ENCODE data around the gene ARFGAP1. TPM values are rescaled to one million over a fixed set of nuclear protein-coding genes. Genes with fewer than 3 reads are reported as not detected.
"Not testable (repeated sequence)": the region's sequence is repeated elsewhere in the genome, so short reads cannot be mapped to it uniquely, and the experiment has no call there.

ARFGAP1 gene
- total RNA-seq, 1 donor from 2014 or later: 78.6 TPM

- TF ChIP-seq CTCF (conservative IDR thresholded peaks at IDR 0.05; ENCODE audit: low read depth, low read length): no peak
- H3K4me3 ChIP-seq (ENCODE audit: low read depth, low read length): peak overlapping the region; percentile 22
- DNase-seq (ENCODE audit: low read depth): no peak
These were observed 24.9 kb upstream of the ARFGAP1 start for GRCh38 chr20:63247671-63248228.

DNA sequence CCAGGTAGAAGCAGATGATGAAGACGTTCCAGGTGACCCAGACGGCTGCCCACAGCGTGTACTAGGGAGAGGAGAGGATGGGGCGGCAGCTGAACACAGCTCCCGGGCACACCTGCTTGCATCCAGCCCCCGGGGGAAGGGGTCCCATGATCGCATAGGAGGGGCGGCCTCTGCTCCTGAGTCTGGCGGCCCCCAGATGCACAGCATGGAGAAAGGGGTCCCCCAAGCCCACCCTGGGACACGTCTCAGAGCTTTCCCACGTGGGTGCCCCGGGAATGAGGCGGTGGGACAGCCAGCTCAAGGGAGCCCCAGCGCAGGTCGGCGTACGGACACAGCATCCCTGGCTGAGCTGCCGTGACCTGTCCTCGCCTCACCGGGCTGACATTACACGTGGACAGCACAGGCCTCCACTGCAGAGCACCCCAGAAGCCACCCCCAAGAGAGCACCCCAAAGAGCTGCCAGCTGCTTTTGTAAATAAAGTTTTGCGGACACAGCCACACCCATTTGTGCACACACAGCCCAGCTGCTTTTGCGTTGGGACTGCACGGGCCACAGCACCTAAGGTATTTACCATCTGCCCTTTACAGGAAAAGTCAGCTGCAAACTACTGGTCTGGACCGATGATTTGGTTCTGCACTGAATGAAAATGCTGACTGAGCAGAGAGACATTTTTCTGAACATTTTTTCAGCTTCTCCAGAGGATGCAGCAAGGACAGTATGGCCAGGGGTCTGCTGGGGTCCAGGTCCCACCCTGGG is 23.6 kb upstream of the ARFGAP1 start:
- no peak for TF ChIP-seq CTCF (conservative IDR thresholded peaks at IDR 0.05; ENCODE audit: low read depth, low read length)
- peak; percentile 54 for DNase-seq (ENCODE audit: low read depth)
- H3K4me3 ChIP-seq (ENCODE audit: low read depth, low read length): peak overlapping the region; percentile 22

DNA sequence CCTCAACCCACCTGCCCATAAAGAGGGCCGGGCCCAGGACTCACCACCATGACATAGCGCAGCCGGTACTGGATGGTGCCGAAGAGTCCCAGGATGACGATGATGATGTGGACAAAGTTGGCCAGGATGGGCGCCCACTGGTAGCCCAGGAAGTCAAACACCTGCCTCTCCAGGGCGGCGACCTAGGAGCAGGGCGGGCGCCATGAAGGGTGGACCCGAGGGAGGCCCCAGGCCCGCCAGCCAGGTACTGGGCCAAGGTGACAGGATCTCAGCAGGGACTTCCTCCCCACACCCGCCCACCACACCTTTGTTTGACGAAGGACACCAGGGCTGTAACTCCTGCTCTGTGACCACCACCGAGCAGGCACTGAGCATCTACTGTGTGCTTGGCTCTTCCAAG is 22.7 kb upstream of the ARFGAP1 start:
- DNase-seq (ENCODE audit: low read depth): no peak
- TF ChIP-seq CTCF (conservative IDR thresholded peaks at IDR 0.05; ENCODE audit: low read depth, low read length): no peak
- H3K4me3 ChIP-seq (ENCODE audit: low read depth, low read length): no peak overlapping the region

DNA sequence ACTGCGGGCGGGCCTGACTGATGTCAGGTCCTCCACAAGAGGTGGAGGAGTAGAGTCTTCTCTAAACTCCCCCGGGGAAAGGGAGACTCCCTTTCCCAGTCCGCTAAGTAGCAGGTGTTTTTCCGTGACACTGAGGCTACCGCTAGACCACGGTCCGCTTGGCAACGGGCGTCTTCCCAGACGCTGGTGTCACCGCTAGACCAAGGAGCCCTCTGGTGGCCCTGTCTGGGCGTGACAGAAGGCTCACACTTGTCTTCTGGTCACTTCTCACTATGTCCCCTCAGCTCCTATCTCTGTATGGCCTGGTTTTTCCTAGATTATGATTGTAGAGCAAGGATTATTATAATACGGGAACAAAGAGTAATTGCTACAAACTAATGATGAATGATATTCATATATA is 21.3 kb upstream of the ARFGAP1 start:
- not testable (repeated sequence) for H3K4me3 ChIP-seq (ENCODE audit: low read depth, low read length); DNase-seq (ENCODE audit: low read depth)
- peak; percentile 45 for TF ChIP-seq CTCF (conservative IDR thresholded peaks at IDR 0.05; ENCODE audit: low read depth, low read length)

DNA sequence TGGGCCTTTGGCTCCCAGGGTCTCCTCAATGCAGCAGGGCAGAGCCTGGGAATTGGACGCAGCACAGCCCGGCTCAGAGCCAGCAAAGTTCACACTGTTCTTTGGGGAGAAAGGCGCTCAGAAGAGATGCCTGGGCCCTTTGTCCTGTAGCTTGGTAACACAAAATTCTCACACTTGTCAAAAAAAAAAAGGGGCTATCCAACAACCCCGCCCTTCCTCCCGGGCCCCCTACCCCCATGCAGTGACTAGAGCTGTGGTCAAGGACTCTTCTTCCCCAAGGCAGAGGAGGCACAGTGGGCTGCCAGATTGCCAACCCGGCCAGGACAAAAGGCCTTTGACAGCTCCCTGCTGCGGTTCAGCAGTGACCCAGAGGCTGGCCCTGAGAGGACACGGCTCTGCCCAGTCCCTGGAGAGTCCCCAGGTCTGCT is 20.3 kb upstream of the ARFGAP1 start:
- no peak overlapping the region for H3K4me3 ChIP-seq (ENCODE audit: low read depth, low read length)

DNA sequence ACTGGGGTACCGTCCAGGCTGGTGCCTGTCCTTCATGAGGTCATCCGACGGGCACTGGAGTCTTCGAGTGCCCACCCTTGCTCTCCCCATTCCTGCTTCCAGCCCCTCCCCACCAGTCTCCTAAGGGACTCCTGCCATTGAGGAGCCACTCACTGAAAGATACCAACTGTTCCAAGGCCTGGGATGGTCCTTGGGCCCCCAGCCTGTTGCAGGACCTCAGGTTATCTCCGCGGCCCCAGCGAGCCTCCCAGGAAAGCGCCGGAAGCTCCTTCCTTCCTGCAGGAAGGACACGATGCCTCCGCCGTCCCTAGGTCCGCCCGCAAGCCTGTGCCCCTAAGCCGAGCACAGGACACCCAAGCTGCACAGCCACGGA is 19.6 kb upstream of the ARFGAP1 start:
- no peak overlapping the region for H3K4me3 ChIP-seq (ENCODE audit: low read depth, low read length)
- TF ChIP-seq CTCF (conservative IDR thresholded peaks at IDR 0.05; ENCODE audit: low read depth, low read length): no peak
- no peak for DNase-seq (ENCODE audit: low read depth)

More for the DNA sequence above, 20.3 kb upstream of the ARFGAP1 start:
- no peak for TF ChIP-seq CTCF (conservative IDR thresholded peaks at IDR 0.05; ENCODE audit: low read depth, low read length)
- no peak for DNase-seq (ENCODE audit: low read depth)
